ENCODE measurements around the gene SREBF1. TPM values are rescaled to one million over a fixed set of nuclear protein-coding genes. Genes with fewer than 3 reads are reported as not detected.

Gene SREBF1
- polyA plus RNA-seq, 1 donor: 79.1 TPM

GRCh38 chr17:17833658-17834357 is 3.0 kb downstream of the SREBF1 start:
- H3K9me3 ChIP-seq (ENCODE audit: control insufficient read depth, low read depth, low read length): peaks cover 4% of the 10 kb centered on the region
- no peak for DNase-seq
- peaks cover 56% of the 10 kb centered on the region for H3K4me1 ChIP-seq (ENCODE audit: control insufficient read depth, insufficient read depth, low read length)
- H3K27ac ChIP-seq (ENCODE audit: low read length): no peak overlapping the region
- no CpG with 5 or more reads among the region's 8 CpGs for WGBS (ENCODE audit: insufficient coverage, low lambda C conversion rate)
- H3K36me3 ChIP-seq (ENCODE audit: control insufficient read depth, insufficient read depth, low read length): peaks cover 13% of the 10 kb centered on the region
- no peaks in the 10 kb centered on the region for H3K27me3 ChIP-seq (ENCODE audit: control insufficient read depth, insufficient read depth, low read length)
- no peak overlapping the region for H3K4me3 ChIP-seq (ENCODE audit: low read length)

- Histone ChIP-seq H3K27ac (ENCODE audit: low read length) (peak overlapping the region; percentile 8), H3K27me3 (ENCODE audit: control insufficient read depth, insufficient read depth, low read length) (no peaks in the 10 kb centered on the region), H3K9me3 (ENCODE audit: control insufficient read depth, low read depth, low read length) (peaks cover 2% of the 10 kb centered on the region), H3K4me3 (ENCODE audit: low read length) (no peak overlapping the region), H3K4me1 (ENCODE audit: control insufficient read depth, insufficient read depth, low read length) (peaks cover 39% of the 10 kb centered on the region), H3K36me3 (ENCODE audit: control insufficient read depth, insufficient read depth, low read length) (peaks cover 21% of the 10 kb centered on the region)
- no CpG with 5 or more reads among the region's 2 CpGs for WGBS (ENCODE audit: insufficient coverage, low lambda C conversion rate)
- DNase-seq: no peak
Observed at GRCh38 chr17:17832032-17832363, 4.8 kb downstream of the SREBF1 start.

- Histone ChIP-seq H3K9me3 (ENCODE audit: control insufficient read depth, low read depth, low read length) (no peaks in the 10 kb centered on the region), H3K27me3 (ENCODE audit: control insufficient read depth, insufficient read depth, low read length) (no peaks in the 10 kb centered on the region), H3K27ac (ENCODE audit: low read length) (peak overlapping the region; percentile 39), H3K4me1 (ENCODE audit: control insufficient read depth, insufficient read depth, low read length) (peaks cover 38% of the 10 kb centered on the region), H3K4me3 (ENCODE audit: low read length) (no peak overlapping the region), H3K36me3 (ENCODE audit: control insufficient read depth, insufficient read depth, low read length) (peaks cover 22% of the 10 kb centered on the region)
- peak in 1 of 2 donors; percentile 40 for DNase-seq
- no CpG with 5 or more reads among the region's 12 CpGs for WGBS (ENCODE audit: insufficient coverage, low lambda C conversion rate)
Observed at GRCh38 chr17:17831208-17832031, 5.4 kb downstream of the SREBF1 start.

- no peaks in the 10 kb centered on the region for H3K9me3 ChIP-seq (ENCODE audit: control insufficient read depth, low read depth, low read length)
- no peaks in the 10 kb centered on the region for H3K27me3 ChIP-seq (ENCODE audit: control insufficient read depth, insufficient read depth, low read length)
- H3K4me1 ChIP-seq (ENCODE audit: control insufficient read depth, insufficient read depth, low read length): peaks cover 42% of the 10 kb centered on the region
- no CpG with 5 or more reads among the region's 6 CpGs for WGBS (ENCODE audit: insufficient coverage, low lambda C conversion rate)
- peak overlapping the region; percentile 39 for H3K27ac ChIP-seq (ENCODE audit: low read length)
- DNase-seq: peak in 1 of 2 donors; percentile 70
- H3K36me3 ChIP-seq (ENCODE audit: control insufficient read depth, insufficient read depth, low read length): peaks cover 22% of the 10 kb centered on the region
- H3K4me3 ChIP-seq (ENCODE audit: low read length): no peak overlapping the region
Observed at GRCh38 chr17:17830740-17831207, 6.0 kb downstream of the SREBF1 start.

GRCh38 chr17:17830269-17830567 is 6.6 kb downstream of the SREBF1 start:
- Histone ChIP-seq H3K27me3 (ENCODE audit: control insufficient read depth, insufficient read depth, low read length) (no peaks in the 10 kb centered on the region), H3K9me3 (ENCODE audit: control insufficient read depth, low read depth, low read length) (no peaks in the 10 kb centered on the region), H3K27ac (ENCODE audit: low read length) (peak overlapping the region; percentile 33), H3K4me1 (ENCODE audit: control insufficient read depth, insufficient read depth, low read length) (peaks cover 42% of the 10 kb centered on the region), H3K4me3 (ENCODE audit: low read length) (no peak overlapping the region), H3K36me3 (ENCODE audit: control insufficient read depth, insufficient read depth, low read length) (peaks cover 22% of the 10 kb centered on the region)
- WGBS (ENCODE audit: insufficient coverage, low lambda C conversion rate): no CpG with 5 or more reads among the region's 2 CpGs
- no peak for DNase-seq

GRCh38 chr17:17827826-17828621 is 8.8 kb downstream of the SREBF1 start:
- peaks cover 51% of the 10 kb centered on the region for H3K4me1 ChIP-seq (ENCODE audit: control insufficient read depth, insufficient read depth, low read length)
- H3K27me3 ChIP-seq (ENCODE audit: control insufficient read depth, insufficient read depth, low read length): no peaks in the 10 kb centered on the region
- H3K27ac ChIP-seq (ENCODE audit: low read length): no peak overlapping the region
- H3K9me3 ChIP-seq (ENCODE audit: control insufficient read depth, low read depth, low read length): no peaks in the 10 kb centered on the region
- DNase-seq: no peak
- peaks cover 22% of the 10 kb centered on the region for H3K36me3 ChIP-seq (ENCODE audit: control insufficient read depth, insufficient read depth, low read length)
- no peak overlapping the region for H3K4me3 ChIP-seq (ENCODE audit: low read length)
- WGBS (ENCODE audit: insufficient coverage, low lambda C conversion rate): no CpG with 5 or more reads among the region's 13 CpGs

- WGBS (ENCODE audit: insufficient coverage, low lambda C conversion rate): no CpG with 5 or more reads among the region's 16 CpGs
- Histone ChIP-seq H3K9me3 (ENCODE audit: control insufficient read depth, low read depth, low read length) (no peaks in the 10 kb centered on the region), H3K36me3 (ENCODE audit: control insufficient read depth, insufficient read depth, low read length) (peaks cover 20% of the 10 kb centered on the region), H3K4me3 (ENCODE audit: low read length) (no peak overlapping the region), H3K27ac (ENCODE audit: low read length) (peak overlapping the region; percentile 91), H3K4me1 (ENCODE audit: control insufficient read depth, insufficient read depth, low read length) (peaks cover 56% of the 10 kb centered on the region), H3K27me3 (ENCODE audit: control insufficient read depth, insufficient read depth, low read length) (no peaks in the 10 kb centered on the region)
- DNase-seq: no peak
Observed at GRCh38 chr17:17826942-17827785, 9.6 kb downstream of the SREBF1 start.

GRCh38 chr17:17826342-17826713 is 10.5 kb downstream of the SREBF1 start:
- Histone ChIP-seq H3K4me1 (ENCODE audit: control insufficient read depth, insufficient read depth, low read length) (peaks cover 58% of the 10 kb centered on the region), H3K4me3 (ENCODE audit: low read length) (no peak overlapping the region), H3K36me3 (ENCODE audit: control insufficient read depth, insufficient read depth, low read length) (peaks cover 13% of the 10 kb centered on the region), H3K27ac (ENCODE audit: low read length) (peak overlapping the region; percentile 91), H3K27me3 (ENCODE audit: control insufficient read depth, insufficient read depth, low read length) (no peaks in the 10 kb centered on the region), H3K9me3 (ENCODE audit: control insufficient read depth, low read depth, low read length) (no peaks in the 10 kb centered on the region)
- no CpG with 5 or more reads among the region's 2 CpGs for WGBS (ENCODE audit: insufficient coverage, low lambda C conversion rate)
- DNase-seq: no peak

- Histone ChIP-seq H3K36me3 (ENCODE audit: control insufficient read depth, insufficient read depth, low read length) (peaks cover 14% of the 10 kb centered on the region), H3K4me3 (ENCODE audit: low read length) (no peak overlapping the region), H3K4me1 (ENCODE audit: control insufficient read depth, insufficient read depth, low read length) (peaks cover 49% of the 10 kb centered on the region), H3K27ac (ENCODE audit: low read length) (peak overlapping the region; percentile 91), H3K27me3 (ENCODE audit: control insufficient read depth, insufficient read depth, low read length) (no peaks in the 10 kb centered on the region), H3K9me3 (ENCODE audit: control insufficient read depth, low read depth, low read length) (no peaks in the 10 kb centered on the region)
- peak in 1 of 2 donors; percentile 49 for DNase-seq
- no CpG with 5 or more reads among the region's 14 CpGs for WGBS (ENCODE audit: insufficient coverage, low lambda C conversion rate)
Observed at GRCh38 chr17:17824783-17825614, 11.8 kb downstream of the SREBF1 start.

All from large intestine (tissue), 3 donors.